Fibroblast of the conjunctiva (primary cell): ENCODE data around the gene PATJ.
"Not testable (repeated sequence)": the region's sequence is repeated elsewhere in the genome, so short reads cannot be mapped to it uniquely, and the experiment has no call there.

Source experiments
- DNase-seq: peaks from one replicate; pipeline ENCODE4 v3.0.0-alpha.2; 2010; ENCODE audit warnings: low read depth

The PATJ gene

DNA sequence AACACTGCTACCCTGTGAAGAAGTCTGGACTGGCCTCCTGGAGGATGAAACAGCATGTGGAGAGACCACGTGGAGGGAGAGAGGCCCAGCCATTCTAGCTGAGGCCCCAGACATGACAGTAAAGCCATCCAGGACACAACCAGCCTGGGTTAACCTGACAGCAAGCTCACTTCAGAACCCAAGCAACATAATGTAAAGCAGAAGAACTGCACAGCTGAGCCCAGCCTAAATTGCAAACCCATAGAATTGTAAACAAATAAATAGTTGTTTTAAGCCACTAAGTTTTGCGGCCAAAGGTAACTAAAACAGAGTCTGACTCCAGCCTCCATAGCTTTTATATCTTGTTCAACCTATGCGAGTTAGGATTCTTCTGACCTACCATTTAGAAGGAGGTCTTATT, 355.2 kb downstream of the PATJ start:
- DNase-seq, result no peak

- DNase-seq, result no peak
Measured at GRCh38 chr1:62100442-62100841, 358.2 kb downstream of the PATJ start.

DNA sequence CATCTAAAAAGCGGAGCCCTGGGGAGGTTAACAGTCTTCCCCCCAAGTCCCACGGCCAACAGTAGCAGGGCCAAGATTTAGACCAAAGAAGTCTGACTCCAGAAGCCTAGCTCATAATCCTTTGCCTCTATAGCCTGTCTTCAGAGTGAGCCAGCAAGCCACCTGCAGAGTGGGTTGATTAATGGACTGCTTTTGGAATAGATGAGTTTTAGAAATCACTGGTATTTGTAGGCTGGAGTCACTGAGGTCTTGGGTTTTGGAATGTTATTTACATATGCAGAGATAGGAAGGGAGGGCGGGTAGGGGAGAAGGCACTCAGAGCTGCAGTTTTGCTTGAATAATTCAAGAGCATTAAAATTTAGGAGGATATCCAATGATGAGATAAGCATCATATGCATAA, 361.6 kb downstream of the PATJ start:
- no peak for DNase-seq

GRCh38 chr1:62107923-62108322, 365.6 kb downstream of the PATJ start:
- DNase-seq, result no peak

GRCh38 chr1:62109124-62109523, 366.8 kb downstream of the PATJ start:
- no peak for DNase-seq

DNA sequence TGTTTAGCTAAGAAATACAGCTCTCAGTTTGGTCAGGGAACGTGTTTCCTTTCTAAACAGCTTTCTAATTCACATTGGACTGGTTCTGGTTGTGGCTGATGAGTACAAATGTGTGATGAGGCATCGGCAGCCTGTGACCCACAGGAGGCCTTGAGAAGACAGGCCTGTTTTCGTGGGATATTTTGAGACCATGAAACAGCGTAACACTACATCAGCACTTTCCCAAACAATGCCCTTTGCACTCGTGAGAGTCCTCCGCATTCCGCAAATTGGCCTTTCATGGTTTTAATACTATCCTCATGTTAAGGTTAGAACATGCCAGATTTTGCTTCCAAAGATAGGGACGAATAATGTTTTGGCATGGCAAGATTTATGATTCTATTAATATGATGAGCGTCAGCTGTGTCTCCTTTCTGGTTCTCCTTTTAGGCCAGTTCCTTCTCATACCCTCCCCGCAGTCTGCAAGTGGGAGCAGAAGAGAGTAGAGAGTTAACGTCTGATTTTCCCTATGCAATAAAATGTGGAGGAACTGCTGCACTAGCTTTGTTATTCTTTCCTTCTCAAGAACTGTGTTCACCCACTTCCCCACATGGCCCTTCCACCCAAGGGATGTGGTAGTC, 368.0 kb downstream of the PATJ start:
- no peak for DNase-seq

- no peak for DNase-seq
Measured at GRCh38 chr1:62111084-62111483, 368.8 kb downstream of the PATJ start.

GRCh38 chr1:62113507-62113906, 371.2 kb downstream of the PATJ start:
- no peak for DNase-seq

- DNase-seq, result peak; percentile 6
Measured at GRCh38 chr1:62117018-62117750, 374.9 kb downstream of the PATJ start.

- DNase-seq, result no peak
Measured at GRCh38 chr1:62126579-62127290, 384.5 kb downstream of the PATJ start.

- no peak for DNase-seq
Measured at GRCh38 chr1:62128745-62129144, 386.5 kb downstream of the PATJ start.

- DNase-seq, result peak; percentile 64
Measured at GRCh38 chr1:62131093-62131725, 388.9 kb downstream of the PATJ start.

- DNase-seq, result no peak
Measured at GRCh38 chr1:62138029-62138428, 395.7 kb downstream of the PATJ start.

DNA sequence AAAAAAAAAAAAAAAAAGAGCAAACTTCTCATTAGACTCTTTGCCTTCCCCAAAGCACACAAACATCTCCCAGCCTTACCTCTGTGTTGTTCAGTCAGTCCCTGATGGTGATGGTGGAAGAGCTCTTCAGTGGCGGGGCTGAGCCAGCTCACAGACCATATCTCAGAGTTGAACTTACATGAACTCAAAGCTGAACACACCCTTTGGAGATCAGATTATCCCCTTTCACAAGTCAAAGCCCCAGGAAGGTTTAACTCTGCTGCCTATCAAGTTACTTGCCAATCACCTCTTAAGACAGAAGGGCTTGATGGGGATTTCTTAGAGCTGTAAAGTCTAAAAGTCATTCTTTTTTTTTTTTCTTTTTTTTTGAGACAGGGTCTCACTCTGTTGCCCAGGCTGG, 397.1 kb downstream of the PATJ start:
- no peak for DNase-seq

- no peak for DNase-seq
Measured at GRCh38 chr1:62140666-62141065, 398.4 kb downstream of the PATJ start.

DNA sequence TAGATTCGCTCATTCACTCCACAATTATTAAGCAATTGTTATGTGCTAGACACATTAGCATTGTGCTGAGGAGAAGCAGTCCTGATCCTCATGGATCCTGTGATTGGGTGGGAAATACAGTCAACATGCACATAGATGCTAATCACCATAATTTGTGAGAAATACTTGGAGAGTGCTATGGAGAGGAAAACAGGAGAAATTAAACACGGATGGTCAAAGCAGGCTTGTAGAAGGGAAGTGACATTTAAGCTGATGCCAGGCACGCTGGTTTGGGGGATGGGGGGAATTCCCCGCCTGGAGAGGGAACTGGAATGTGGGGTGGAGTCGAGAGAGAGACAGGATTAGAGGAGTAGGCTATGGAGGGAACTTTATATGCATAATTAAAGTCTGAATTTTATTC, 400.2 kb downstream of the PATJ start:
- no peak for DNase-seq

GRCh38 chr1:62144238-62144831, 402.1 kb downstream of the PATJ start:
- peak; percentile 18 for DNase-seq

GRCh38 chr1:62159940-62160348, 417.7 kb downstream of the PATJ start:
- no peak for DNase-seq

DNA sequence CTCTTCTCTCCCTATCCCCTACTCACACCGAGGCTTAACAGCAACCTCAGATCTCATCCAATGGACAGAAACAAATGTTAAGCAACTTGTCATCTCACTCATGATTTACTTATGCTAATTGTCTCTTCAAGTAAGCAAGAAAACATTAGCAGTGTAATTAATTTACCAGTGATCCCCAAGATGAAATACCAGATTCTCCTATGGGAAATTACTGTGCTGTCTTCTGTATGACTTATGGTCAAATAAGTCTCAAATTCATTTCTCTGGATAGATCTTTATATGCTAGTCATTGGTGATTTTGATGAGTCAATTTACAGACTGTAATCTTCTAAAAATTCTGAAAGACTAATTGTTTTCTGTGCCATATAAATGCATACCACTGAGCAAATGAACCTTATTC, 419.4 kb downstream of the PATJ start:
- no peak for DNase-seq

- DNase-seq, result not testable (repeated sequence)
Measured at GRCh38 chr1:62170380-62170779, 428.1 kb downstream of the PATJ start.

DNA sequence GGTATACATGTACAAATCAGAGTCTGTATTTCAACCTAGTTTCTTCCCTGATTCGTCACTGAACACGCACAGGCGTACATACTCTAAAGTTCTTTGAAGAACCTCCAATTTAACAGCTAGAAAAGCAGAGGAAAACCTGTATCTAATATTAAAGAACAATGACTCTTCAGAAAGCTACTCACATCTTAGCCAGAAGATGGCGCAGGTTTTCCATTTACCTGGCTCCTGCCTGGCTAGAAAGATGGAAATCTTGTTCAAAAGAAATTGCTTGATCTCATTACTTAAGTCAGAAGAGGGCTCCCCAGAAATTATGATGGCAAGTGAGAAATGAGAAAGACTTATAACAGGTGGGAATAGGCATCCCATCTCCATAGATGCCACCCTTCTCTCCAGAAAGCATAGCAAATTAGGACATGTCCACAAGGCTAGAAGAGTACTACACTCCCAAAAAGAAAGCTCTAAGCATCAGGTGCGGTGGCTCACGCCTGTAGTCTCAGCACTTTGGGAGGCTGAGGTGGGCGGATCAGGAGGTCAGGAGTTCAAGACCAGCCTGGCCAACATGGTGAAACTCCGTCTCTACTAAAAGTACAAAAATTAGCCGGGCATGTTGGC, 433.4 kb downstream of the PATJ start:
- peak; percentile 37 for DNase-seq
